PC-9 (cell line): ENCODE data around the gene DISC1. TPM values are rescaled to one million over a fixed set of nuclear protein-coding genes. Genes with fewer than 3 reads are reported as not detected.

ENCODE experiments used
- BruUV-seq: library from RNA; stranded (reverse); fragments of 400-500 nt; replicated peaks from 2 replicates; lab custom pipeline; 2021; lab: Mats Ljungman, UMichigan
- CTCF ChIA-PET: fragments of 300-600 bp; sonication (Branson Sonifier 250); formaldehyde crosslinking; loops from one replicate; lab custom pipeline; 2022; ENCODE audit warnings: antibody characterized with exemption; lab: Charles Lee
- POLR2A ChIA-PET: fragments of 300-600 bp; sonication (Branson Sonifier 250); formaldehyde crosslinking; loops from one replicate; lab custom pipeline; 2022; ENCODE audit warnings: antibody characterized with exemption; ENCODE audit not compliant: unreplicated experiment; lab: Charles Lee
- DNase-seq, 2 experiments: peaks; one replicate each; pipeline versions ENCODE4 v3.0.0 to v3.0.0-alpha.2; 2015 to 2022; ENCODE audit warnings: mixed read lengths in 1 of 2
- H2AFZ ChIP-seq: fragments of 200-600 bp; sonication (generic); 2 replicates; pipeline ENCODE4 v1.8.1; 2017; ENCODE audit warnings: antibody characterized with exemption
- H3F3A ChIP-seq: fragments of 200-600 bp; sonication (generic); 2 replicates; pipeline ENCODE4 v1.8.1; 2017; ENCODE audit warnings: antibody characterized with exemption, mild to moderate bottlenecking, low read depth; ENCODE audit not compliant: insufficient read depth
- H3K27ac ChIP-seq: fragments of 200-600 bp; sonication (generic); 2 replicates; pipeline ENCODE4 v1.6.1; 2016; ENCODE audit warnings: mixed run types
- H3K27me3 ChIP-seq: fragments of 200-600 bp; sonication (generic); 2 replicates; pipeline ENCODE4 v1.6.1; 2016; ENCODE audit warnings: low read depth, mixed run types; ENCODE audit not compliant: insufficient read depth
- H3K36me3 ChIP-seq: fragments of 200-600 bp; sonication (generic); 2 replicates; pipeline ENCODE4 v1.6.1; 2016; ENCODE audit warnings: low read depth, mixed run types
- H3K4me1 ChIP-seq: fragments of 200-600 bp; sonication (generic); replicated peaks from 2 replicates; pipeline ENCODE4 v1.6.1; 2016; ENCODE audit warnings: mixed run types; ENCODE audit not compliant: insufficient read depth
- H3K4me2 ChIP-seq: fragments of 200-600 bp; sonication (generic); 2 replicates; pipeline ENCODE4 v1.6.1; 2017; ENCODE audit warnings: mixed run types
- H3K4me3 ChIP-seq: fragments of 200-600 bp; sonication (generic); 2 replicates; pipeline ENCODE4 v1.6.1; 2016; ENCODE audit warnings: mixed run types
- H3K79me2 ChIP-seq: fragments of 200-600 bp; sonication (generic); 2 replicates; pipeline ENCODE4 v1.6.1; 2017; ENCODE audit warnings: low read depth, mixed run types
- H3K9me2 ChIP-seq: fragments of 200-600 bp; sonication (generic); 2 replicates; pipeline ENCODE4 v1.8.1; 2017; ENCODE audit warnings: mild to moderate bottlenecking; ENCODE audit not compliant: insufficient read depth
- H3K9me3 ChIP-seq: fragments of 200-600 bp; sonication (generic); 2 replicates; pipeline ENCODE4 v1.8.1; 2016; ENCODE audit warnings: low read depth; ENCODE audit not compliant: insufficient read depth
- H4K20me1 ChIP-seq: fragments of 200-600 bp; sonication (generic); 2 replicates; pipeline ENCODE4 v1.8.1; 2017; ENCODE audit not compliant: insufficient read depth
- EZH2 ChIP-seq: fragments of 200-600 bp; sonication (generic); IDR thresholded peaks from 2 replicates; pipeline ENCODE4 v1.8.0; 2017; ENCODE audit warnings: antibody characterized with exemption, low read depth
- intact Hi-C: fragments of 100-400 bp; cut with micrococcal nuclease; formaldehyde crosslinking; loops from one replicate; pipeline ENCODE4 v1.10.0; 2022; ENCODE audit not compliant: unreplicated experiment
- total RNA-seq: library from RNA; stranded (reverse); gene quantifications from 2 replicates; pipeline ENCODE4 v1.2.3, GENCODE V29; 2021
- TF ChIP-seq, protein P1 (sequence below): fragments of 200-600 bp; sonication (generic); conservative IDR thresholded peaks from 2 replicates; pipeline ENCODE4 v1.6.1; 2017; ENCODE audit warnings: mixed run types, antibody characterized with exemption, mild to moderate bottlenecking, moderate library complexity

Gene DISC1
- total RNA-seq, 1 experiment from 2014 or later: 7.4 TPM

DNA sequence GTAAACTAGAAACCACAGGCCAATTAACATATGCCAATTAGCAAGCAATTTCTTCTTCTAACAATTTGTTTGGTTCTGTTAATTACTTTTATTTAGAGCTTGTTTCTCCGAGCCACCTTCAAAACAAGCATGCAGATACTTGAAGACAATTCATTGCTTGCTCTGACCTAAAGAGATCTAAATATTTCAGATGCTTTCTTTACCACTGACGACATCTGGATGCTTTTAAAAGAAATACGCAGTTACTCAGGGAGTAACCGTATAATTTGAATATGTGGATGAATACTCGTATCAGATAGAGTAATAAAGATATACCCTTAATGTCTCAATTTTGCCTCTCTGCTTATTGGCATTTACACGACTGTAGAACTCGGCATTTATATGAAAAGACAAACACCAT, 390.0 kb downstream of the DISC1 start:
- ChIA-PET POLR2A (no interaction called here), CTCF (no interaction called here)
- intact Hi-C loops: no loop called here

DNA sequence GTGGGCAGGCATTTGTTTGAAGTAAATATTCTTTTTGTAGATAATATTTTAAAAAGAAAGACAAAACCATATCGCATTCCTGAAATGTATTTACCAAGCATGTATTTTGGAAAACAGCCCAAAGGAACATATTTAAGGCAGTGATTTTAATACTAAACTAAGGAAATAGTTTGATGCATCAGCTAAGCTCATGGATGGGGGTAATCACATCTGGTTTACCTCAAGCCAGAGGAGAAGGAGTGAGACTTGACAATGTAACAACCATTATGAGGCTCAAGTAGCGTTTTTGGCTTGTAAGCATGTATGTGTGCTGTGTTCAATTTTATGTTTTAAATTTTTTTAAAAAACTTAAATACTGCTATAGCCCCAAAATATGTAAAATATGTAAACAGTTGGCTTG, 390.5 kb downstream of the DISC1 start:
- H3F3A ChIP-seq: no peaks in the 10 kb centered on the region
- ChIA-PET CTCF (no interaction called here), POLR2A (no interaction called here)
- BruUV-seq: no TSS peak
- no peak overlapping the region for H3K4me2 ChIP-seq
- H3K4me3 ChIP-seq: no peak overlapping the region
- intact Hi-C loops: no loop called here
- no peaks in the 10 kb centered on the region for H3K36me3 ChIP-seq
- no peaks in the 10 kb centered on the region for H3K9me2 ChIP-seq
- H3K4me1 ChIP-seq: no peaks in the 10 kb centered on the region
- no peaks in the 10 kb centered on the region for H3K27me3 ChIP-seq
- no peak overlapping the region for H2AFZ ChIP-seq
- no peak for DNase-seq
- no peaks in the 10 kb centered on the region for H3K79me2 ChIP-seq
- H3K27ac ChIP-seq: no peak overlapping the region
- no peaks in the 10 kb centered on the region for H3K9me3 ChIP-seq
- no peak for TF ChIP-seq EZH2
- TF ChIP-seq, protein P1, sequence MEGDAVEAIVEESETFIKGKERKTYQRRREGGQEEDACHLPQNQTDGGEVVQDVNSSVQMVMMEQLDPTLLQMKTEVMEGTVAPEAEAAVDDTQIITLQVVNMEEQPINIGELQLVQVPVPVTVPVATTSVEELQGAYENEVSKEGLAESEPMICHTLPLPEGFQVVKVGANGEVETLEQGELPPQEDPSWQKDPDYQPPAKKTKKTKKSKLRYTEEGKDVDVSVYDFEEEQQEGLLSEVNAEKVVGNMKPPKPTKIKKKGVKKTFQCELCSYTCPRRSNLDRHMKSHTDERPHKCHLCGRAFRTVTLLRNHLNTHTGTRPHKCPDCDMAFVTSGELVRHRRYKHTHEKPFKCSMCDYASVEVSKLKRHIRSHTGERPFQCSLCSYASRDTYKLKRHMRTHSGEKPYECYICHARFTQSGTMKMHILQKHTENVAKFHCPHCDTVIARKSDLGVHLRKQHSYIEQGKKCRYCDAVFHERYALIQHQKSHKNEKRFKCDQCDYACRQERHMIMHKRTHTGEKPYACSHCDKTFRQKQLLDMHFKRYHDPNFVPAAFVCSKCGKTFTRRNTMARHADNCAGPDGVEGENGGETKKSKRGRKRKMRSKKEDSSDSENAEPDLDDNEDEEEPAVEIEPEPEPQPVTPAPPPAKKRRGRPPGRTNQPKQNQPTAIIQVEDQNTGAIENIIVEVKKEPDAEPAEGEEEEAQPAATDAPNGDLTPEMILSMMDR: no peak
- no peaks in the 10 kb centered on the region for H4K20me1 ChIP-seq

More for the DNA sequence above, 390.0 kb downstream of the DISC1 start:
- no peak for TF ChIP-seq EZH2
- TF ChIP-seq, protein P1: no peak
- Histone ChIP-seq H3K4me1 (no peaks in the 10 kb centered on the region), H3K9me3 (no peaks in the 10 kb centered on the region), H4K20me1 (no peaks in the 10 kb centered on the region), H3K36me3 (no peaks in the 10 kb centered on the region), H3K27me3 (no peaks in the 10 kb centered on the region), H3K4me2 (no peak overlapping the region), H2AFZ (no peak overlapping the region), H3K79me2 (no peaks in the 10 kb centered on the region), H3K9me2 (no peaks in the 10 kb centered on the region), H3K27ac (no peak overlapping the region), H3F3A (no peaks in the 10 kb centered on the region), H3K4me3 (no peak overlapping the region)
- BruUV-seq: no TSS peak
- DNase-seq: no peak

DNA sequence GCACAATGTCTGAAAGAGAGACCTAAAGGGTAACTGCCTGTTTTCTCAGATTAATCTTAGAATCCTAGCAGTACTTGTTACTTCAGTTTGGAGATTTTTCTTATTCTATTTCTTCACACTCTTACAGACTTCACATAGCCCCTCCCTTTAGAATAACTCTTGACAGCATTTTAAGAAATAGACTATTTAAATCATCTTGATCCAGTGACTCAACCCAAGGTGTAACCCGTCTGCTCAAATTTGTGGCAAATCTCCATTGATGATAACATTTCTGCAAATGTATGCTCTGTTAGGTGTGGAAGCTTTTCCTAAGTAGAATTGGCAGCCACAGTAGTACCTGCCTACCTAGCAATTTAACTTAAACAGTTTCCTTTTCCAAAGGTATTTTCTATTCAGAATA, 391.2 kb downstream of the DISC1 start:
- TF ChIP-seq, protein P1: no peak
- TF ChIP-seq EZH2: no peak
- no peak overlapping the region for H3K4me2 ChIP-seq
- no peaks in the 10 kb centered on the region for H3K36me3 ChIP-seq
- H3K27ac ChIP-seq: no peak overlapping the region
- no peaks in the 10 kb centered on the region for H3K9me3 ChIP-seq
- H3K4me3 ChIP-seq: no peak overlapping the region
- BruUV-seq: no TSS peak
- no peak for DNase-seq
- intact Hi-C loops: no loop called here
- no peaks in the 10 kb centered on the region for H3K27me3 ChIP-seq
- CTCF ChIA-PET: no interaction called here
- no peak overlapping the region for H2AFZ ChIP-seq
- H3K79me2 ChIP-seq: no peaks in the 10 kb centered on the region
- H3F3A ChIP-seq: no peaks in the 10 kb centered on the region
- H4K20me1 ChIP-seq: no peaks in the 10 kb centered on the region
- no peaks in the 10 kb centered on the region for H3K9me2 ChIP-seq
- no peaks in the 10 kb centered on the region for H3K4me1 ChIP-seq
- POLR2A ChIA-PET: no interaction called here
